Neural crest cell (in vitro differentiated cells): ENCODE data around the gene PTGDR2. TPM values are rescaled to one million over a fixed set of nuclear protein-coding genes. Genes with fewer than 3 reads are reported as not detected.
A peak's percentile ranks its signal among the peaks of the same experiment; 100 is the strongest.

Source experiments
- DNase-seq: peaks from one replicate; pipeline ENCODE4 v3.0.0; 2021; ENCODE audit warnings: low read depth, mixed read lengths, low spot score
- H3K27ac Mint-ChIP-seq: one replicate; pipeline ENCODE4 v1.8.0; 2021; ENCODE audit warnings: mild to moderate bottlenecking, mixed read lengths; ENCODE audit not compliant: unreplicated experiment
- H3K27me3 Mint-ChIP-seq: 2 replicates; pipeline ENCODE4 v1.8.0; 2021; ENCODE audit warnings: low read depth, mild to moderate bottlenecking, mixed read lengths
- H3K36me3 Mint-ChIP-seq: 2 replicates; pipeline ENCODE4 v1.8.0; 2021; ENCODE audit warnings: low read depth, mild to moderate bottlenecking, mixed read lengths
- H3K4me1 Mint-ChIP-seq: 2 replicates; pipeline ENCODE4 v1.8.0; 2021; ENCODE audit warnings: mixed read lengths
- H3K4me3 Mint-ChIP-seq: one replicate; pipeline ENCODE4 v1.8.0; 2021; ENCODE audit warnings: mild to moderate bottlenecking, mixed read lengths
- H3K9me3 Mint-ChIP-seq: 2 replicates; pipeline ENCODE4 v1.8.0; 2021; ENCODE audit warnings: mixed read lengths
- total RNA-seq: library from RNA; stranded (reverse); gene quantifications from 2 replicates; pipeline ENCODE4 v1.2.1, GENCODE V29; 2021
- TF ChIP-seq, protein P1 (sequence below): fragments of 200-600 bp; sonication (generic); conservative IDR thresholded peaks from 2 replicates; pipeline ENCODE4 v1.5.0; 2021; ENCODE audit warnings: antibody characterized with exemption, mild to moderate bottlenecking

Gene PTGDR2
- total RNA-seq, 1 donor from 2014 or later, result 0.16 TPM

DNA sequence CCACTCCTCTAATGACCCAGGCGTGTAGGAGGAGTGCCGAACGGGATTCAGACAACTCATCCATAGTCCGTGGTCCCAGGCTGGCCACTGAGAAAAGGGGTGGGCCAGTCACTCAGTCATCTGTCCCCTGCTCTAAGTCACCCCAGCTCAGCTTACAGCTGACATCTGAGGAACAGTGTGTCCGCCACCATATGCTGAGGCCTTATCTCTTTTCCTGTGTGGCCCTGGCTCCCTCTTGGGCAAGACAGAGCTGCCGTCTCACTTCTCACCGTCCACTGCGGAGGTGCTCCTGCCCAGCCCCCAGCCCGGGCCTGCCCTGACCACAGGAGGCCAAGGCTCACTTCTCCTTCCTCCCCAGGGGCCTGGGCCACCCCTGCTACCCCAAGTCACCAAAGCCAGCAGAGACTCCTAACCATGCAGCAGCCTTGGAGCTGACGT lies 7.0 kb downstream of the PTGDR2 start:
- H3K36me3 Mint-ChIP-seq, result no peaks in the 10 kb centered on the region
- no peak overlapping the region for H3K4me3 Mint-ChIP-seq
- TF ChIP-seq, protein P1, sequence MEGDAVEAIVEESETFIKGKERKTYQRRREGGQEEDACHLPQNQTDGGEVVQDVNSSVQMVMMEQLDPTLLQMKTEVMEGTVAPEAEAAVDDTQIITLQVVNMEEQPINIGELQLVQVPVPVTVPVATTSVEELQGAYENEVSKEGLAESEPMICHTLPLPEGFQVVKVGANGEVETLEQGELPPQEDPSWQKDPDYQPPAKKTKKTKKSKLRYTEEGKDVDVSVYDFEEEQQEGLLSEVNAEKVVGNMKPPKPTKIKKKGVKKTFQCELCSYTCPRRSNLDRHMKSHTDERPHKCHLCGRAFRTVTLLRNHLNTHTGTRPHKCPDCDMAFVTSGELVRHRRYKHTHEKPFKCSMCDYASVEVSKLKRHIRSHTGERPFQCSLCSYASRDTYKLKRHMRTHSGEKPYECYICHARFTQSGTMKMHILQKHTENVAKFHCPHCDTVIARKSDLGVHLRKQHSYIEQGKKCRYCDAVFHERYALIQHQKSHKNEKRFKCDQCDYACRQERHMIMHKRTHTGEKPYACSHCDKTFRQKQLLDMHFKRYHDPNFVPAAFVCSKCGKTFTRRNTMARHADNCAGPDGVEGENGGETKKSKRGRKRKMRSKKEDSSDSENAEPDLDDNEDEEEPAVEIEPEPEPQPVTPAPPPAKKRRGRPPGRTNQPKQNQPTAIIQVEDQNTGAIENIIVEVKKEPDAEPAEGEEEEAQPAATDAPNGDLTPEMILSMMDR, result no peak
- H3K9me3 Mint-ChIP-seq, result no peaks in the 10 kb centered on the region
- peaks cover 18% of the 10 kb centered on the region for H3K4me1 Mint-ChIP-seq
- H3K27me3 Mint-ChIP-seq, result no peaks in the 10 kb centered on the region
- DNase-seq, result no peak
- peak overlapping the region; percentile 62 for H3K27ac Mint-ChIP-seq

DNA sequence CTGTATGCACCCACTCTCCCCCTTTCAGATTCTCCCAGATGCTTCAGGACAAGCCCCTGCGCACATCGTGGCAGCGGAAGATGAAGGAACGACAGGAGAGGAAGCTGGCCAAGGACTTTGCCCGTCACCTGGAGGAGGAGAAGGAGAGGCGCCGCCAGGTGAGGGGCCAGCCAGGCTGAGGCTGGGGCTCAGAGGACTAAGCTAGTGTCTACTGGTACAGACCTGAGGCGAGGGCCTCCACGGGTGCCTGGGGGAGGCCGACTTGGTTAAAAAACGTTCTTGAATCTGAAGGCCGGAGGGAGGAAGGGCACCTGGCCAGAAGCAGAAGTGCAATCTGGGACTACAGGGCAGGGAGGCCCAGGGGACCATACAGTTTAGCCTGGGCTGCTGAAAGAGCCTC lies 7.9 kb downstream of the PTGDR2 start:
- TF ChIP-seq, protein P1, result no peak
- no peak overlapping the region for H3K4me3 Mint-ChIP-seq
- no peaks in the 10 kb centered on the region for H3K36me3 Mint-ChIP-seq
- no peaks in the 10 kb centered on the region for H3K27me3 Mint-ChIP-seq
- H3K9me3 Mint-ChIP-seq, result no peaks in the 10 kb centered on the region
- H3K4me1 Mint-ChIP-seq, result peaks cover 26% of the 10 kb centered on the region
- DNase-seq, result no peak
- no peak overlapping the region for H3K27ac Mint-ChIP-seq

DNA sequence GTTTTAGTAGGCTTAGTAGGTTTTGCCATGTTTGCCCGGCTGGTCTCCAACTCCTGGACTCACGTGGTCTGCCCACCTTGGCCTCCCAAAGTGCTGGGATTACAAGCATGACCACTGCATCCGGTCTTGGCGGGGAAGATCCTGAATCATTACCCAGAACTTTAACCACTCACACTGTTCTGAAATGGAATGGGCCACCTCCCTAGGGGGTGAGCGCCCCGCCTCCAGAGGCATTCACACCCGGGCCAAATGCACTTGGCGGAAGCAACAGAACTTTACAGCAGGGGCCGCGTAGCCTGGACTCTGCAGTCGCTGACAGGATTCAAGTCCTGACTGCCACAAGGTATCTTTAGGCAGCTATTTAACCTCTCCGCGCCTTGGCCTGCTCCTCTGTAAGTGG lies 8.5 kb downstream of the PTGDR2 start:
- H3K27ac Mint-ChIP-seq, result no peak overlapping the region
- H3K4me3 Mint-ChIP-seq, result no peak overlapping the region
- H3K36me3 Mint-ChIP-seq, result no peaks in the 10 kb centered on the region
- peaks cover 30% of the 10 kb centered on the region for H3K4me1 Mint-ChIP-seq
- no peaks in the 10 kb centered on the region for H3K9me3 Mint-ChIP-seq
- TF ChIP-seq, protein P1, result no peak
- no peak for DNase-seq
- H3K27me3 Mint-ChIP-seq, result no peaks in the 10 kb centered on the region

DNA sequence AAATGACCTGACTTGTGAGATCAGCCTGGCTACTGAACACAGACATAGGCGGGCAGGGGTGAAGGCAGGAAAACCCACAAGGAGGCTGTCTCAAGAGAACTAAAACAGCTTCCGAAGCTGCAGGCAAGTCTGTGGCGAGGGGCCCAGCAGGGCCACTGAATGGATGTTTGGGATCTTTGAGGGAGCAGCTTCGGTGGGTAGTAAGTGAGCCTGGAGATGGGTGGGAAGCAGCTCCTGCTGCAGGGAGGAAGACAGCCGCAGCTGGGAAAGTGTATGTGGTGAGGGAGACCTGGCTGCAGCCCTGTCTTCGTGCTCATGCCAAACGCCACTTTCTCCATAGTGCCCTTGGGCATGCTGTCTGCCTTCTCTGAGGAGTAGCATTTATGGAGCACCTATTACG lies 10.4 kb downstream of the PTGDR2 start:
- peak overlapping the region; percentile 47 for H3K27ac Mint-ChIP-seq
- no peaks in the 10 kb centered on the region for H3K36me3 Mint-ChIP-seq
- TF ChIP-seq, protein P1, result no peak

DNA sequence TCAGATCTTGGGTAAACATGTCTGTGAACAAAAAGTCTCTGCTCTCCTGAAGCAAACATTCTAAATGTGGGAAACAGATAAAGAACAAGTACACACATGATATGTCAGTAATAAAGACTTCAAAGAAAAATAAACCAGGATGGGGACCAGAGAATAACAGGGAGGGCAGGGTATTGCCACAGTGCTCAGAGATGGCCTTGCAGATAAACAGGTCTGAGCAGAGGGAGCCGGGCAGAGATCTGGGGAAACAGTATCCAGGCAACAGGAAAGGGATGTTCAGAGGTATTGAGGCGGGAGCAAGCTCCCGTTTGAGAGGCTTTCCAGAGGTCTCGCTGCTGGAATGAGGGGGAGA lies 10.9 kb downstream of the PTGDR2 start:
- Mint-ChIP-seq H3K9me3 (no peaks in the 10 kb centered on the region), H3K36me3 (no peaks in the 10 kb centered on the region), H3K27me3 (peaks cover 2% of the 10 kb centered on the region), H3K27ac (no peak overlapping the region), H3K4me3 (peak overlapping the region; percentile 82), H3K4me1 (peaks cover 42% of the 10 kb centered on the region)
- DNase-seq, result no peak
- TF ChIP-seq, protein P1, result no peak

More for the DNA sequence above, 10.4 kb downstream of the PTGDR2 start:
- Mint-ChIP-seq H3K4me3 (peak overlapping the region; percentile 82), H3K9me3 (no peaks in the 10 kb centered on the region), H3K4me1 (peaks cover 42% of the 10 kb centered on the region), H3K27me3 (peaks cover 2% of the 10 kb centered on the region)
- no peak for DNase-seq
